ENCODE results near the gene TMEM266. TPM values are rescaled to one million over a fixed set of nuclear protein-coding genes. Genes with fewer than 3 reads are reported as not detected.

TMEM266 gene
- total RNA-seq, 1 experiment from 2014 or later = not detected

DNA sequence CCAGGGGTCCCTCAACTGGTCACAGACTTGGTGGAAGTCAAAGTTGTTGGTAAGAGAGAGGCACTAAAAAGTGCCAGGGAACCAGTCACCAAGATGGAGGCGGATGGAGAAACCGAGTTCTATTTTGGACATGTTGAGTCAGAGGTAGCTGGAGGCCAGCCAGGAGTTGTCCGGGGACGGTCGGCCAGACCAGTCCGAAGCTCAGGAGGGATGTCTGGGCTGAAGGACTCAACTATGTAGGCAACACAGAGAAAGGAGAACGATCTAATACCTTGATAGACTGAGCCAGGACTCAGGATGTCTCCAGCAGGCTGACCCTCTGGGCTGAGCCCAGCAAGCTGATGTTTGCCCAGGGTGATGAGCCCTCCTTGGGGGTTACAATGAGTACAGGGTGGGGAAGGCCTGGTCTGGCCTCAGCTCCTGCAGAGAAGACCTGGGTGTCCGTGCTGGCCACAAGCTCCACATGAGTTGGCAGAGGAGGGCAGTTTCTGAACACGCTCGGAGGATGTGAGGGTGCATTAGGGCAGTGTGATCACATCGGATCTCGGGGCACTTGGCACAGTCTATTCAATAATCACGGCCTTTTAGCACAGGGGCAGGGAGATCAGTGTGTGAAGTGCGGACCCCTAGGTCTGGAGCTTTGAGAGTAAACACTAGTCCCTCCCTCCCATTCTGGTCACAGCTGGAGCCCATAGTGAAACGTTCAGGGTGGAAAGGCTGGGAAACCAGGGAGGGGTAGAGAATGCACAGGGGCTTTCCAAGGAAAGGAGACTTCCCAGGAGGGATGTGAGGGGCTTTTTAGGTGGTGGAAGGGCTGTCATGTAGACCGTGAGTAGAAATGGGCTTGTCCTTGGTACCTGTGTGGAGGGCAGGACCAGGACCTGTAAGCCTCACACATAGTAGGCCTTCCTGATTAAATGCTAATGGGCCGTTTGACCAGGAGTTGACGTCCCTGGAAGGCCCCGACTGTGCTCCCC is 139.6 kb downstream of the TMEM266 start:
- H4K20me1 ChIP-seq (ENCODE audit: low read length) = no peaks in the 10 kb centered on the region
- ChIA-PET CTCF (no interaction called here), POLR2A (ENCODE audit: unreplicated experiment) (no interaction called here)
- H3K9ac ChIP-seq (ENCODE audit: low read length) = no peak overlapping the region
- TF ChIP-seq, protein P1, sequence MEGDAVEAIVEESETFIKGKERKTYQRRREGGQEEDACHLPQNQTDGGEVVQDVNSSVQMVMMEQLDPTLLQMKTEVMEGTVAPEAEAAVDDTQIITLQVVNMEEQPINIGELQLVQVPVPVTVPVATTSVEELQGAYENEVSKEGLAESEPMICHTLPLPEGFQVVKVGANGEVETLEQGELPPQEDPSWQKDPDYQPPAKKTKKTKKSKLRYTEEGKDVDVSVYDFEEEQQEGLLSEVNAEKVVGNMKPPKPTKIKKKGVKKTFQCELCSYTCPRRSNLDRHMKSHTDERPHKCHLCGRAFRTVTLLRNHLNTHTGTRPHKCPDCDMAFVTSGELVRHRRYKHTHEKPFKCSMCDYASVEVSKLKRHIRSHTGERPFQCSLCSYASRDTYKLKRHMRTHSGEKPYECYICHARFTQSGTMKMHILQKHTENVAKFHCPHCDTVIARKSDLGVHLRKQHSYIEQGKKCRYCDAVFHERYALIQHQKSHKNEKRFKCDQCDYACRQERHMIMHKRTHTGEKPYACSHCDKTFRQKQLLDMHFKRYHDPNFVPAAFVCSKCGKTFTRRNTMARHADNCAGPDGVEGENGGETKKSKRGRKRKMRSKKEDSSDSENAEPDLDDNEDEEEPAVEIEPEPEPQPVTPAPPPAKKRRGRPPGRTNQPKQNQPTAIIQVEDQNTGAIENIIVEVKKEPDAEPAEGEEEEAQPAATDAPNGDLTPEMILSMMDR (conservative IDR thresholded peaks at IDR 0.05; ENCODE audit: low read depth, low read length) = no peak
- TF ChIP-seq EZH2 (IDR thresholded peaks at IDR 0.05; ENCODE audit: low read length, unreplicated experiment) = no peak
- no peak for TF ChIP-seq EZH2phosphoT487 (IDR thresholded peaks at IDR 0.05; ENCODE audit: borderline replicate concordance, low read length)
- no peak overlapping the region for H3K27ac ChIP-seq (ENCODE audit: low read length)
- no TSS peak for BruUV-seq (replicated peaks)
- H3K79me2 ChIP-seq (ENCODE audit: low read length) = no peaks in the 10 kb centered on the region
- peaks cover 26% of the 10 kb centered on the region for H3K4me1 ChIP-seq (ENCODE audit: insufficient read depth, low read length)
- H2AFZ ChIP-seq (ENCODE audit: low read length) = no peak overlapping the region
- H3K27me3 ChIP-seq (ENCODE audit: low read length) = no peaks in the 10 kb centered on the region
- H3F3A ChIP-seq (ENCODE audit: low read length, unreplicated experiment) = no peaks in the 10 kb centered on the region
- H3K4me2 ChIP-seq (ENCODE audit: low read length) = no peak overlapping the region
- no peaks in the 10 kb centered on the region for H3K9me2 ChIP-seq (replicated peaks; ENCODE audit: low read length)
- no peaks in the 10 kb centered on the region for H3K9me3 ChIP-seq (ENCODE audit: low read length)
- no peak for DNase-seq
- intact Hi-C loops (cut with micrococcal nuclease) = loop anchor here (5.0 to 10.0 kb wide), 2 partner anchors 85 to 138 kb away; partner anchors contain the start of gene ISL2
- H3K4me3 ChIP-seq (ENCODE audit: low read length) = no peak overlapping the region
- H3K36me3 ChIP-seq (ENCODE audit: low read depth, low read length) = no peaks in the 10 kb centered on the region
- ATAC-seq = no peak

DNA sequence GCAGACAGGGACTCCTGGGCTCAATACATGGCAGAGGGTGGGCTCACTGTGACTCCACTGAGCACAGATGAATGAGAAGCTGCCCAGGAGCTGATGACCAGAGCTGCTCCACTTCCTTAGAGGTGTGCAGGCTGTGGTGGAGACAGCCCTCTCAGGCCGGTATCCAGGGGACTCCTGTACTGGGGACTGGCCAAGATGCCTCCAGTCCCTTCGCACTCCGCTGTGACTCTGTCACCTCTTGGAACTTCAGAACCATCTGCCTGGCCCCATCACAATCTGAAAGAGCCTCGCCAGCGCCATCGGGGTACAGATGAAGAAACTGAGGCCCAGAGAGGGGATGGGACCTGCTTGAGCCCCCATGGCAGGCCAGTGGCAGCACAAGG is 140.3 kb downstream of the TMEM266 start:
- DNase-seq (no peak), ATAC-seq (no peak)
- POLR2A ChIA-PET (ENCODE audit: unreplicated experiment) = no interaction called here
- Histone ChIP-seq H3K27ac (ENCODE audit: low read length) (no peak overlapping the region), H3K27me3 (ENCODE audit: low read length) (no peaks in the 10 kb centered on the region), H2AFZ (ENCODE audit: low read length) (no peak overlapping the region), H4K20me1 (ENCODE audit: low read length) (no peaks in the 10 kb centered on the region), H3K9ac (ENCODE audit: low read length) (no peak overlapping the region), H3K9me2 (replicated peaks; ENCODE audit: low read length) (no peaks in the 10 kb centered on the region), H3K36me3 (ENCODE audit: low read depth, low read length) (no peaks in the 10 kb centered on the region), H3K4me2 (ENCODE audit: low read length) (no peak overlapping the region), H3F3A (ENCODE audit: low read length, unreplicated experiment) (no peaks in the 10 kb centered on the region), H3K4me3 (ENCODE audit: low read length) (no peak overlapping the region), H3K4me1 (ENCODE audit: insufficient read depth, low read length) (peaks cover 26% of the 10 kb centered on the region), H3K79me2 (ENCODE audit: low read length) (no peaks in the 10 kb centered on the region), H3K9me3 (ENCODE audit: low read length) (no peaks in the 10 kb centered on the region)
- CTCF ChIA-PET = no interaction called here
- intact Hi-C loops (cut with micrococcal nuclease) = no loop called here
- BruUV-seq (replicated peaks) = no TSS peak
- TF ChIP-seq EZH2phosphoT487 (IDR thresholded peaks at IDR 0.05; ENCODE audit: borderline replicate concordance, low read length) (no peak), EZH2 (IDR thresholded peaks at IDR 0.05; ENCODE audit: low read length, unreplicated experiment) (no peak)
- TF ChIP-seq, protein P1 (conservative IDR thresholded peaks at IDR 0.05; ENCODE audit: low read depth, low read length) = no peak

DNA sequence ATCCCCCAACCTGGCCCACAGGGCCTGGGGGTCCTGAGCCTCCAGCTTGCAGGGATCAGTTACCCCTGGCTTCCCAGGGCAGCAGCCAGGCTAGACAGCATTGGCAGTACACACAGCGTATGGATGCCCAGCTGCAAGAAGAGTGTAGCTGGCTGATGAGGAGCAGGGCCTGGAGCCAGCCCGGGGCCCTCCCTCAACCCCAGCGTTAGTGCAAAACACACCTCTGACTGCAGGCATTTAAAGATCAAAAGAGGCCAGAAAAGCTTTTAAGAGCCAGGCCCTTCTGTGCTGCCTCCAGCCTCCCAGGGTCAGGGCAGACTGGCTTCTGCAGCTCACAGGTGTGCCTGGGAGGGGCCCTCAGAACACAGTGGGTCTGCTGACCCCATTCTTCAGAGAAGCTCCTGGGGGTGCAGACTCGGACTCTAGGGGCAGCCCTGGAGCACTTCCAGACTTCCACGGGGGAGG is 140.9 kb downstream of the TMEM266 start:
- ATAC-seq (no peak), DNase-seq (no peak)
- no peaks in the 10 kb centered on the region for H3F3A ChIP-seq (ENCODE audit: low read length, unreplicated experiment)
- H3K4me3 ChIP-seq (ENCODE audit: low read length) = no peak overlapping the region
- POLR2A ChIA-PET (ENCODE audit: unreplicated experiment) = no interaction called here
- H2AFZ ChIP-seq (ENCODE audit: low read length) = no peak overlapping the region
- no peaks in the 10 kb centered on the region for H3K79me2 ChIP-seq (ENCODE audit: low read length)
- H4K20me1 ChIP-seq (ENCODE audit: low read length) = no peaks in the 10 kb centered on the region
- no TSS peak for BruUV-seq (replicated peaks)
- H3K9ac ChIP-seq (ENCODE audit: low read length) = no peak overlapping the region
- no peaks in the 10 kb centered on the region for H3K36me3 ChIP-seq (ENCODE audit: low read depth, low read length)
- H3K27ac ChIP-seq (ENCODE audit: low read length) = no peak overlapping the region
- peaks cover 26% of the 10 kb centered on the region for H3K4me1 ChIP-seq (ENCODE audit: insufficient read depth, low read length)
- H3K9me2 ChIP-seq (replicated peaks; ENCODE audit: low read length) = no peaks in the 10 kb centered on the region
- CTCF ChIA-PET = no interaction called here
- H3K9me3 ChIP-seq (ENCODE audit: low read length) = no peaks in the 10 kb centered on the region
- intact Hi-C loops (cut with micrococcal nuclease) = no loop called here
- TF ChIP-seq, protein P1 (conservative IDR thresholded peaks at IDR 0.05; ENCODE audit: low read depth, low read length) = no peak
- TF ChIP-seq EZH2 (IDR thresholded peaks at IDR 0.05; ENCODE audit: low read length, unreplicated experiment) (no peak), EZH2phosphoT487 (IDR thresholded peaks at IDR 0.05; ENCODE audit: borderline replicate concordance, low read length) (no peak)
- no peaks in the 10 kb centered on the region for H3K27me3 ChIP-seq (ENCODE audit: low read length)
- H3K4me2 ChIP-seq (ENCODE audit: low read length) = no peak overlapping the region
